Neural cell (in vitro differentiated cells): ENCODE measurements around the gene BANP.
"Not testable (repeated sequence)": the region's sequence is repeated elsewhere in the genome, so short reads cannot be mapped to it uniquely, and the experiment has no call there.

ENCODE experiments used
- CTCF ChIP-seq: fragments of 450-650 bp; IDR thresholded peaks from 2 replicates; pipeline ENCODE4 v1.5.1; 2014; ENCODE audit warnings: antibody characterized with exemption, mild to moderate bottlenecking, moderate library complexity; ENCODE audit not compliant: poor library complexity, severe bottlenecking
- POLR2AphosphoS5 ChIP-seq: IDR thresholded peaks from 2 replicates; pipeline ENCODE4 v1.6.1; 2012
- RAD21 ChIP-seq: fragments of 450-650 bp; conservative IDR thresholded peaks from 2 replicates; pipeline ENCODE4 v1.6.1; 2014; ENCODE audit warnings: antibody characterized with exemption, mild to moderate bottlenecking, moderate library complexity
- REST ChIP-seq: IDR thresholded peaks from 2 replicates; pipeline ENCODE4 v1.6.1; 2012; ENCODE audit warnings: borderline replicate concordance

GRCh38 chr16:87990254-87990653 lies 39.0 kb downstream of the BANP start:
- not testable (repeated sequence) for TF ChIP-seq REST, POLR2AphosphoS5, CTCF, RAD21
